GM19395 (cell line): ENCODE measurements around the gene OTULINL.
A peak's percentile ranks its signal among the peaks of the same experiment; 100 is the strongest.
"Not testable (repeated sequence)": the region's sequence is repeated elsewhere in the genome, so short reads cannot be mapped to it uniquely, and the experiment has no call there.

Experiments used
- ATAC-seq: cut with Tn5 transposase; IDR thresholded peaks from one replicate; pipeline ENCODE4 v1.9.1; 2021; ENCODE audit warnings: mild to moderate bottlenecking, moderate library complexity; ENCODE audit not compliant: unreplicated experiment

The OTULINL gene

GRCh38 chr5:14581106-14581890, at the start of gene OTULINL:
OTULINL (plus strand) TSS chr5:14581792; CDS start chr5:14581895, 103 bp downstream.
- ATAC-seq, result peak; percentile 97

- ATAC-seq, result no peak
These were observed 49.4 kb upstream of the OTULINL start for GRCh38 chr5:14532180-14532579.

- no peak for ATAC-seq
These were observed 46.8 kb upstream of the OTULINL start for GRCh38 chr5:14534773-14535172.

- ATAC-seq, result no peak
These were observed 36.3 kb upstream of the OTULINL start for GRCh38 chr5:14545308-14545707.

- no peak for ATAC-seq
These were observed 35.7 kb upstream of the OTULINL start for GRCh38 chr5:14545862-14546261.

GRCh38 chr5:14547666-14548065, 33.9 kb upstream of the OTULINL start:
- no peak for ATAC-seq

- ATAC-seq, result no peak
These were observed 30.4 kb upstream of the OTULINL start for GRCh38 chr5:14551211-14551610.

GRCh38 chr5:14552017-14552416, 29.6 kb upstream of the OTULINL start:
- ATAC-seq, result no peak

GRCh38 chr5:14554288-14554687, 27.3 kb upstream of the OTULINL start:
- not testable (repeated sequence) for ATAC-seq

- ATAC-seq, result no peak
These were observed 25.6 kb upstream of the OTULINL start for GRCh38 chr5:14556015-14556414.

GRCh38 chr5:14557203-14557770, 24.3 kb upstream of the OTULINL start:
- ATAC-seq, result no peak

- ATAC-seq, result no peak
These were observed 23.7 kb upstream of the OTULINL start for GRCh38 chr5:14557791-14558415.

- no peak for ATAC-seq
These were observed 21.4 kb upstream of the OTULINL start for GRCh38 chr5:14560091-14560595.

- ATAC-seq, result no peak
These were observed 19.9 kb upstream of the OTULINL start for GRCh38 chr5:14561741-14562140.

- ATAC-seq, result no peak
These were observed 13.3 kb upstream of the OTULINL start for GRCh38 chr5:14568333-14568732.

- no peak for ATAC-seq
These were observed 11.5 kb upstream of the OTULINL start for GRCh38 chr5:14569948-14570691.

- ATAC-seq, result no peak
These were observed 9.7 kb upstream of the OTULINL start for GRCh38 chr5:14571901-14572300.

- ATAC-seq, result no peak
These were observed 9.2 kb upstream of the OTULINL start for GRCh38 chr5:14572385-14572784.

- ATAC-seq, result no peak
These were observed 8.8 kb upstream of the OTULINL start for GRCh38 chr5:14572836-14573235.

GRCh38 chr5:14574096-14574495, 7.5 kb upstream of the OTULINL start:
- no peak for ATAC-seq

- ATAC-seq, result no peak
These were observed 6.6 kb upstream of the OTULINL start for GRCh38 chr5:14574891-14575508.
